HG02798 (cell line): ENCODE results near the gene EFNA4.

ENCODE experiments used
- ATAC-seq: cut with Tn5 transposase; IDR thresholded peaks from one replicate; pipeline ENCODE4 v1.9.1; 2021; ENCODE audit warnings: mild to moderate bottlenecking; ENCODE audit not compliant: unreplicated experiment, poor library complexity

The EFNA4 gene

GRCh38 chr1:155051342-155051776 lies 12.2 kb upstream of the EFNA4 start:
- ATAC-seq = peak; percentile 2

- no peak for ATAC-seq
Observed at GRCh38 chr1:155051777-155052398, 11.7 kb upstream of the EFNA4 start.

GRCh38 chr1:155052439-155053395 lies 10.8 kb upstream of the EFNA4 start:
- ATAC-seq = no peak

- no peak for ATAC-seq
Observed at GRCh38 chr1:155053531-155054105, 9.9 kb upstream of the EFNA4 start.

- ATAC-seq = no peak
Observed at GRCh38 chr1:155057104-155057503, 6.4 kb upstream of the EFNA4 start.

- no peak for ATAC-seq
Observed at GRCh38 chr1:155057788-155058211, 5.7 kb upstream of the EFNA4 start.

GRCh38 chr1:155060736-155061135 lies 2.8 kb upstream of the EFNA4 start:
- ATAC-seq = no peak

- ATAC-seq = peak; percentile 68
Observed at GRCh38 chr1:155061381-155062150, 2.0 kb upstream of the EFNA4 start.

GRCh38 chr1:155062151-155062686 lies 1.3 kb upstream of the EFNA4 start:
- no peak for ATAC-seq

GRCh38 chr1:155062702-155063411 lies 683 bp upstream of the EFNA4 start:
- ATAC-seq = no peak

GRCh38 chr1:155064111-155064831 lies 731 bp downstream of the EFNA4 start:
- ATAC-seq = no peak

GRCh38 chr1:155064832-155065429 lies 1.4 kb downstream of the EFNA4 start:
- ATAC-seq = no peak

- ATAC-seq = no peak
Observed at GRCh38 chr1:155066777-155067176, 3.2 kb downstream of the EFNA4 start.

GRCh38 chr1:155068599-155068998 lies 5.1 kb downstream of the EFNA4 start:
- no peak for ATAC-seq

- no peak for ATAC-seq
Observed at GRCh38 chr1:155069551-155070157, 6.1 kb downstream of the EFNA4 start.

GRCh38 chr1:155070158-155070621 lies 6.7 kb downstream of the EFNA4 start:
- no peak for ATAC-seq

GRCh38 chr1:155070721-155071569 lies 7.4 kb downstream of the EFNA4 start:
- ATAC-seq = peak; percentile 75
